ENCODE measurements around the gene BRD3OS.

DNA sequence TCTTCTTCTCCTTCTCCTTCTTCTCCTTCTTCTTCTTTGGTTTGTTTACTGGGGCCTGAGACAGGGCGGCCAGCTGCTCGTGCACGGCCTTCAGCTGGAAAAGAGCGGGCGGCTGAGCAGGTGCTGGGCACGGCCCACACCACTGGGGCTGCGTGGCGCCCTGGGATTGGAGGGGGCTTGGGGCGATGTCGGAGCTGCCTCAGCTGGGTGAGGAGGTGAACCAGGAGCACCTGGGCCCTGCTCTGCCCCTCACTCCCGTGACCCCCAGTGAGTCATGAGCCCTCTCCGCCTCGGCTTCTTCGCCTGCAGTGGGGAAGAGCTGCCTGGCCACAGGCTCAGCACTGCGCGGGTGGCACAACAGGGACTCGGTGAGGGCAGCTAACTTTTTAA, 14.9 kb downstream of the BRD3OS start:
- TF ChIP-seq ZC3H10 (CRISPR knock-in tag; IDR thresholded peaks at IDR 0.05) = no peak
- TF ChIP-seq ZNF70 (CRISPR knock-in tag; IDR thresholded peaks at IDR 0.05) = no peak
- TF ChIP-seq RARB (CRISPR knock-in tag; IDR thresholded peaks at IDR 0.05) = no peak
- no peak for TF ChIP-seq ZFP30 (CRISPR knock-in tag; IDR thresholded peaks at IDR 0.05)
- no peak for TF ChIP-seq BACH2 (CRISPR knock-in tag; IDR thresholded peaks at IDR 0.05; ENCODE audit: borderline replicate concordance)

All from SK-N-SH treated with all-trans-retinoic acid at 6 μM for 48 hours (cell line).